HCT116 (cell line): ENCODE results near the gene C22orf39. TPM values are rescaled to one million over a fixed set of nuclear protein-coding genes. Genes with fewer than 3 reads are reported as not detected.

Experiments used
- ATAC-seq: fragments of 200-7000 bp; cut with Tn5 transposase; 2 replicates; pipeline ENCODE4 v1.9.1; 2020; ENCODE audit warnings: mild to moderate bottlenecking, moderate library complexity
- BruUV-seq: library from RNA; stranded (reverse); fragments of 400-500 nt; replicated peaks from 2 replicates; lab custom pipeline; 2021; lab: Mats Ljungman, UMichigan
- CTCF ChIA-PET: fragments of 300-600 bp; sonication (Branson Sonifier 250); formaldehyde crosslinking; loops from one replicate; lab custom pipeline; 2021; ENCODE audit warnings: antibody characterized with exemption; lab: Charles Lee
- POLR2A ChIA-PET: fragments of 300-600, 350-600 bp; sonication (Branson Sonifier 250); formaldehyde crosslinking; loops from one replicate; lab custom pipeline; 2021; ENCODE audit warnings: antibody characterized with exemption; lab: Charles Lee
- RAD21 ChIA-PET, 2 experiments: fragments of 300-600 bp; sonication (Branson Sonifier 250); formaldehyde crosslinking; loops; one replicate each; lab custom pipeline; 2023; ENCODE audit warnings: low total read pairs in 2 of 2; ENCODE audit not compliant: uncharacterized antibody in 2 of 2, unreplicated experiment in 2 of 2, low non-redundant PET in 1 of 2; lab: Charles Lee
- DNase-seq: peaks from one replicate; pipeline ENCODE4 v3.0.0-alpha.2; 2010; ENCODE audit warnings: low read depth, low spot score
- H2AFZ ChIP-seq: fragments of 200-600 bp; shearing (Covaris generic), sonication (generic); 2 replicates; pipeline ENCODE4 v1.6.1; 2017; ENCODE audit warnings: low read depth, mixed run types, mixed read lengths, antibody characterized with exemption, low read length; ENCODE audit not compliant: poor library complexity, severe bottlenecking
- H3K27ac ChIP-seq: 2 replicates; pipeline ENCODE4 v1.5.1; 2012; ENCODE audit warnings: low read depth, low read length
- H3K27me3 ChIP-seq: fragments of 200-600 bp; sonication (generic); 2 replicates; pipeline ENCODE4 v1.6.1; 2016; ENCODE audit warnings: mixed run types, low read length, mixed read lengths; ENCODE audit not compliant: insufficient read depth
- H3K36me3 ChIP-seq, 2 experiments: fragments of 200-500 bp in 1 of 2; fragments of 200-600 bp in 1 of 2; sonication (Bioruptor generic) in 1 of 2; sonication (generic) in 1 of 2; 2 replicates each; pipeline versions ENCODE4 v1.5.1 to v1.6.1; 2014 to 2016; ENCODE audit warnings: low read length in 2 of 2, inconsistent platforms in 1 of 2, mixed read lengths in 1 of 2, mixed run types in 1 of 2; ENCODE audit not compliant: insufficient read depth in 2 of 2, control insufficient read depth in 1 of 2
- H3K4me1 ChIP-seq, 2 experiments: fragments of 200-600 bp in 1 of 2; sonication (generic) in 1 of 2; 2 replicates each; pipeline versions ENCODE4 v1.5.1 to v1.6.1; 2012 to 2017; ENCODE audit warnings: low read length in 2 of 2, inconsistent platforms in 1 of 2, mild to moderate bottlenecking in 1 of 2, mixed read lengths in 1 of 2, mixed run types in 1 of 2, moderate library complexity in 1 of 2; ENCODE audit not compliant: insufficient read depth in 2 of 2, control insufficient read depth in 1 of 2
- H3K4me2 ChIP-seq: fragments of 200-600 bp; sonication (generic); 2 replicates; pipeline ENCODE4 v1.6.1; 2017; ENCODE audit warnings: mixed run types, low read length, mixed read lengths
- H3K4me3 ChIP-seq, 2 experiments: fragments of 200-600 bp in 1 of 2; sonication (generic) in 1 of 2; replicated peaks in 1 of 2; 2 replicates each; pipeline ENCODE4 v1.5.1; 2011 to 2016; ENCODE audit warnings: low read length in 2 of 2, control low read depth in 1 of 2, low read depth in 1 of 2, mild to moderate bottlenecking in 1 of 2, mixed read lengths in 1 of 2, mixed run types in 1 of 2
- H3K79me2 ChIP-seq: fragments of 200-600 bp; sonication (generic); 2 replicates; pipeline ENCODE4 v1.6.1; 2017; ENCODE audit warnings: mild to moderate bottlenecking, mixed run types, low read length, moderate library complexity, mixed read lengths; ENCODE audit not compliant: insufficient read depth
- H3K9ac ChIP-seq: fragments of 200-600 bp; sonication (generic); 2 replicates; pipeline ENCODE4 v1.6.1; 2016; ENCODE audit warnings: low read length, mixed read lengths
- H3K9me2 ChIP-seq: fragments of 200-600 bp; sonication (generic), shearing (Covaris generic); 2 replicates; pipeline ENCODE4 v1.6.1; 2017; ENCODE audit warnings: mixed run types, mild to moderate bottlenecking, moderate library complexity; ENCODE audit not compliant: insufficient read depth
- H3K9me3 ChIP-seq, 2 experiments: fragments of 200-500 bp in 1 of 2; fragments of 200-600 bp in 1 of 2; sonication (Bioruptor generic) in 1 of 2; sonication (generic) in 1 of 2; 2 replicates each; pipeline ENCODE4 v1.6.1; 2014 to 2017; ENCODE audit warnings: low read length in 2 of 2, mixed read lengths in 2 of 2, inconsistent platforms in 1 of 2, low read depth in 1 of 2, mild to moderate bottlenecking in 1 of 2, mixed run types in 1 of 2, moderate library complexity in 1 of 2; ENCODE audit not compliant: control insufficient read depth in 1 of 2, insufficient read depth in 1 of 2
- H4K20me1 ChIP-seq: fragments of 200-600 bp; sonication (generic), shearing (Covaris generic); 2 replicates; pipeline ENCODE4 v1.6.1; 2017; ENCODE audit warnings: mixed run types, mild to moderate bottlenecking, moderate library complexity; ENCODE audit not compliant: insufficient read depth
- CEBPB ChIP-seq: IDR thresholded peaks from 2 replicates; pipeline ENCODE4 v1.6.1; 2012; ENCODE audit warnings: low read depth
- EGR1 ChIP-seq: IDR thresholded peaks from 2 replicates; pipeline ENCODE4 v1.6.1; 2012; ENCODE audit warnings: low read depth
- ELF1 ChIP-seq: IDR thresholded peaks from 2 replicates; pipeline ENCODE4 v1.6.1; 2012; ENCODE audit warnings: low read depth, borderline replicate concordance
- EZH2phosphoT487 ChIP-seq: fragments of 200-600 bp; IDR thresholded peaks from 2 replicates; pipeline ENCODE4 v1.6.1; 2018; ENCODE audit warnings: antibody characterized with exemption, borderline replicate concordance
- JUND ChIP-seq: IDR thresholded peaks from 2 replicates; pipeline ENCODE4 v1.6.1; 2012
- MAX ChIP-seq: IDR thresholded peaks from 2 replicates; pipeline ENCODE4 v1.6.1; 2012
- POLR2A ChIP-seq: IDR thresholded peaks from 2 replicates; pipeline ENCODE4 v1.7.0; 2011; ENCODE audit warnings: borderline replicate concordance; ENCODE audit not compliant: insufficient read depth, insufficient read length; ENCODE audit errors: extremely low read depth
- POLR2AphosphoS5 ChIP-seq: IDR thresholded peaks from 2 replicates; pipeline ENCODE4 v1.6.1; 2011; ENCODE audit warnings: mild to moderate bottlenecking, low read depth, low read length, moderate library complexity
- RAD21 ChIP-seq: IDR thresholded peaks from 2 replicates; pipeline ENCODE4 v1.6.1; 2012; ENCODE audit warnings: low read depth, mild to moderate bottlenecking
- SP1 ChIP-seq: IDR thresholded peaks from 2 replicates; pipeline ENCODE4 v1.6.1; 2012; ENCODE audit warnings: low read depth
- TCF7L2 ChIP-seq: IDR thresholded peaks from 2 replicates; pipeline ENCODE4 v1.7.0; 2011; ENCODE audit warnings: borderline replicate concordance, inconsistent platforms; ENCODE audit not compliant: insufficient read depth, insufficient read length; ENCODE audit errors: extremely low read depth
- YY1 ChIP-seq: IDR thresholded peaks from 2 replicates; pipeline ENCODE4 v1.6.1; 2011; ENCODE audit warnings: low read length, low read depth, moderate library complexity, mild to moderate bottlenecking; ENCODE audit not compliant: insufficient replicate concordance; ENCODE audit errors: extremely low read depth
- ZBTB33 ChIP-seq: IDR thresholded peaks from 2 replicates; pipeline ENCODE4 v1.6.1; 2011; ENCODE audit warnings: mild to moderate bottlenecking, low read length, moderate library complexity; ENCODE audit not compliant: insufficient replicate concordance; ENCODE audit errors: extremely low read depth
- ZNF274 ChIP-seq: fragments of 200-500 bp; sonication (Bioruptor generic); IDR thresholded peaks from 2 replicates; pipeline ENCODE4 v1.6.1; 2014; ENCODE audit warnings: mild to moderate bottlenecking, low read depth, low read length, inconsistent platforms
- intact Hi-C: fragments of 100-400 bp; cut with micrococcal nuclease; formaldehyde crosslinking; loops from 2 replicates; pipeline ENCODE4 v1.10.0; 2022
- total RNA-seq: library from RNA; stranded (reverse); gene quantifications from one replicate; pipeline ENCODE4 v1.2.1, GENCODE V29; 2021; ENCODE audit not compliant: unreplicated experiment

C22orf39 gene
- total RNA-seq, 1 experiment from 2014 or later, result 17.7 TPM

- H3K27ac ChIP-seq, result no peak overlapping the region
- H2AFZ ChIP-seq, result no peak overlapping the region
- H3K4me3 ChIP-seq, result no peak overlapping the region
- no peak overlapping the region for H3K4me2 ChIP-seq
- POLR2A ChIA-PET, result no interaction called here
- no peaks in the 10 kb centered on the region for H3K9me3 ChIP-seq
- no peak for ATAC-seq
- no peak overlapping the region for H3K9ac ChIP-seq
- H4K20me1 ChIP-seq, result no peaks in the 10 kb centered on the region
- no TSS peak for BruUV-seq
- H3K27me3 ChIP-seq, result no peaks in the 10 kb centered on the region
- intact Hi-C loops, result no loop called here
- no peak for DNase-seq
- no peaks in the 10 kb centered on the region for H3K79me2 ChIP-seq
- no peak for TF ChIP-seq ZNF274
- no peak for TF ChIP-seq TCF7L2
- no peak for TF ChIP-seq ZBTB33
- TF ChIP-seq POLR2AphosphoS5, result no peak
- TF ChIP-seq ELF1, result no peak
- no peak for TF ChIP-seq RAD21
- no peak for TF ChIP-seq SP1
- TF ChIP-seq POLR2A, result no peak
- no peak for TF ChIP-seq EGR1
- no peak for TF ChIP-seq CEBPB
- TF ChIP-seq EZH2phosphoT487, result no peak
- TF ChIP-seq YY1, result no peak
- TF ChIP-seq MAX, result no peak
- no peak for TF ChIP-seq JUND
- RAD21 ChIA-PET, result no interaction called here
- peaks cover 0 to 10% of the 10 kb centered on the region in 2 experiments; a peak in 2 of 4 replicates for H3K4me1 ChIP-seq
- H3K9me2 ChIP-seq, result no peaks in the 10 kb centered on the region
- peaks cover 21 to 22% of the 10 kb centered on the region in 2 experiments; a peak in 3 of 4 replicates for H3K36me3 ChIP-seq
- CTCF ChIA-PET, result no interaction called here
Measured at GRCh38 chr22:19400881-19401280, 46.6 kb downstream of the C22orf39 start.
